HEK293 (cell line): Measurements from ENCODE around the gene ARHGAP22.
A peak's percentile ranks its signal among the peaks of the same experiment; 100 is the strongest.

Source experiments
- CTCF ChIA-PET: fragments of 350-600 bp; formaldehyde crosslinking; extraction: SDS; loops from one replicate; lab custom pipeline; 2021; ENCODE audit warnings: antibody characterized with exemption; lab: Yijun Ruan, JAX
- POLR2A ChIA-PET: fragments of 300-600 bp; formaldehyde crosslinking; extraction: SDS; loops from one replicate; lab custom pipeline; 2020; ENCODE audit warnings: antibody characterized with exemption, inconsistent platforms; lab: Yijun Ruan, JAX
- H3K27ac ChIP-seq: fragments of 200-500 bp; sonication (Bioruptor generic); 2 replicates; pipeline ENCODE4 v1.5.1; 2014; ENCODE audit warnings: low read depth, low read length, control low read depth, inconsistent platforms; ENCODE audit errors: extremely low read depth
- H3K36me3 ChIP-seq, 2 experiments: fragments of 200-500 bp in 1 of 2; sonication (Bioruptor generic) in 1 of 2; 1 replicate in 1 of 2; 2 replicates in 1 of 2; pipeline ENCODE4 v1.5.1; 2014 to 2017; ENCODE audit warnings: inconsistent platforms in 2 of 2, low read length in 2 of 2; ENCODE audit not compliant: control insufficient read depth in 2 of 2, insufficient read depth in 1 of 2
- H3K4me1 ChIP-seq: fragments of 200-500 bp; sonication (Bioruptor generic); 2 replicates; pipeline ENCODE4 v1.5.1; 2014; ENCODE audit warnings: mild to moderate bottlenecking, low read length, inconsistent platforms; ENCODE audit not compliant: control insufficient read depth, insufficient read depth
- H3K4me3 ChIP-seq: 2 replicates; pipeline ENCODE4 v1.5.1; 2011; ENCODE audit warnings: low read depth, mild to moderate bottlenecking, control low read depth, low read length, moderate library complexity
- H3K9me3 ChIP-seq: fragments of 200-500 bp; sonication (Bioruptor generic); 2 replicates; pipeline ENCODE4 v1.5.1; 2014; ENCODE audit warnings: low read depth, low read length, inconsistent platforms; ENCODE audit not compliant: control insufficient read depth, insufficient read depth
- CTCF ChIP-seq: fragments of 450-650 bp; formaldehyde crosslinking; IDR thresholded peaks from 2 replicates; pipeline ENCODE4 v1.5.1; 2016; ENCODE audit warnings: missing biosample characterization, missing genetic modification characterization
- RBAK ChIP-seq: fragments of 450-650 bp; formaldehyde crosslinking; IDR thresholded peaks from 2 replicates; pipeline ENCODE4 v1.5.1; 2016; ENCODE audit warnings: missing biosample characterization, missing genetic modification characterization
- SCRT1 ChIP-seq: fragments of 450-650 bp; formaldehyde crosslinking; IDR thresholded peaks from 2 replicates; pipeline ENCODE4 v1.5.1; 2016; ENCODE audit warnings: missing biosample characterization, missing genetic modification characterization, borderline replicate concordance
- SCRT2 ChIP-seq: fragments of 450-650 bp; formaldehyde crosslinking; IDR thresholded peaks from 2 replicates; pipeline ENCODE4 v1.5.1; 2016; ENCODE audit warnings: missing biosample characterization, missing genetic modification characterization
- ZBTB21 ChIP-seq: fragments of 450-650 bp; formaldehyde crosslinking; IDR thresholded peaks from 2 replicates; pipeline ENCODE4 v1.5.1; 2017; ENCODE audit warnings: missing biosample characterization, missing genetic modification characterization
- ZBTB49 ChIP-seq: fragments of 450-650 bp; formaldehyde crosslinking; IDR thresholded peaks from 2 replicates; pipeline ENCODE4 v1.5.1; 2016; ENCODE audit warnings: missing biosample characterization, missing genetic modification characterization, low read depth
- ZNF169 ChIP-seq: fragments of 450-650 bp; formaldehyde crosslinking; IDR thresholded peaks from 2 replicates; pipeline ENCODE4 v1.5.1; 2016; ENCODE audit warnings: missing biosample characterization, missing genetic modification characterization
- ZNF324 ChIP-seq: fragments of 450-650 bp; formaldehyde crosslinking; IDR thresholded peaks from 2 replicates; pipeline ENCODE4 v1.5.1; 2016; ENCODE audit warnings: missing biosample characterization, missing genetic modification characterization
- ZNF341 ChIP-seq: fragments of 450-650 bp; formaldehyde crosslinking; IDR thresholded peaks from 2 replicates; pipeline ENCODE4; 2016; ENCODE audit warnings: low read depth, missing biosample characterization, missing genetic modification characterization
- ZNF398 ChIP-seq: fragments of 450-650 bp; formaldehyde crosslinking; IDR thresholded peaks from 2 replicates; pipeline ENCODE4 v1.5.1; 2017; ENCODE audit warnings: missing biosample characterization, missing genetic modification characterization
- ZNF513 ChIP-seq: fragments of 450-650 bp; IDR thresholded peaks from 2 replicates; pipeline ENCODE4 v1.5.1; 2018; ENCODE audit warnings: missing biosample characterization, missing genetic modification characterization
- ZNF580 ChIP-seq: fragments of 450-650 bp; formaldehyde crosslinking; IDR thresholded peaks from 2 replicates; pipeline ENCODE4 v1.5.1; 2016; ENCODE audit warnings: missing biosample characterization, missing genetic modification characterization
- ZNF600 ChIP-seq: fragments of 450-650 bp; formaldehyde crosslinking; IDR thresholded peaks from 2 replicates; pipeline ENCODE4 v1.5.1; 2016; ENCODE audit warnings: missing biosample characterization, missing genetic modification characterization
- ZNF654 ChIP-seq: fragments of 450-650 bp; formaldehyde crosslinking; IDR thresholded peaks from 2 replicates; pipeline ENCODE4 v1.5.1; 2016; ENCODE audit warnings: low read depth, missing biosample characterization, missing genetic modification characterization
- ZNF747 ChIP-seq: fragments of 450-650 bp; formaldehyde crosslinking; IDR thresholded peaks from 2 replicates; pipeline ENCODE4 v1.5.1; 2016; ENCODE audit warnings: missing biosample characterization, missing genetic modification characterization
- ZNF76 ChIP-seq: fragments of 450-650 bp; formaldehyde crosslinking; IDR thresholded peaks from 2 replicates; pipeline ENCODE4; 2016; ENCODE audit warnings: low read depth, missing biosample characterization, missing genetic modification characterization, borderline replicate concordance
- ZSCAN5A ChIP-seq: fragments of 450-650 bp; formaldehyde crosslinking; IDR thresholded peaks from 2 replicates; pipeline ENCODE4 v1.5.1; 2016; ENCODE audit warnings: missing biosample characterization, missing genetic modification characterization

ARHGAP22 gene

GRCh38 chr10:48608279-48608681 lies 3.4 kb upstream of the ARHGAP22 start:
- POLR2A ChIA-PET: interaction anchor here (1.8 kb wide), 1 partner anchor 47 kb away, joined by 9 read pairs; no protein-coding TSS in a partner anchor
- CTCF ChIA-PET: interaction anchor here (0.7 to 5.0 kb wide), 19 partner anchors 9 to 282 kb away, joined by 3 to 42 read pairs (median 6); no protein-coding TSS in a partner anchor

GRCh38 chr10:48607356-48608278 lies 2.7 kb upstream of the ARHGAP22 start:
- Histone ChIP-seq H3K27ac (no peak overlapping the region), H3K4me3 (no peak overlapping the region), H3K4me1 (no peaks in the 10 kb centered on the region), H3K36me3 (no peaks in the 10 kb centered on the region), H3K9me3 (no peaks in the 10 kb centered on the region)
- ChIA-PET CTCF (interaction anchor here (0.6 to 5.0 kb wide), 22 partner anchors 10 to 297 kb away, joined by 3 to 42 read pairs (median 6); no protein-coding TSS in a partner anchor), POLR2A (interaction anchor here (1.8 kb wide), 1 partner anchor 48 kb away, joined by 9 read pairs; no protein-coding TSS in a partner anchor)
- TF ChIP-seq CTCF (tag by site-specific recombination) (no peak), RBAK (tag by site-specific recombination) (no peak), ZBTB49 (tag by site-specific recombination) (no peak), ZNF76 (no peak), ZNF398 (tag by site-specific recombination) (no peak), ZNF513 (no peak), ZNF747 (tag by site-specific recombination) (no peak)

More at GRCh38 chr10:48608279-48608681, 3.4 kb upstream of the ARHGAP22 start:
- no peak overlapping the region for H3K4me3 ChIP-seq
- no peaks in the 10 kb centered on the region for H3K36me3 ChIP-seq
- no peak for TF ChIP-seq ZNF580 (tag by site-specific recombination)
- no peak for TF ChIP-seq ZSCAN5A
- peak; percentile 98 for TF ChIP-seq SCRT2 (tag by site-specific recombination)
- peak; percentile 98; the same call in 1 of the 2 replicates for TF ChIP-seq SCRT1
- TF ChIP-seq ZNF341 (tag by site-specific recombination): no peak
- peak; percentile 89 for TF ChIP-seq ZNF600 (tag by site-specific recombination)
- no peak for TF ChIP-seq ZNF324 (tag by site-specific recombination)
- peak; percentile 40; the same call in 1 of the 2 replicates for TF ChIP-seq CTCF (tag by site-specific recombination)
- no peak for TF ChIP-seq ZNF169 (tag by site-specific recombination)
- no peak for TF ChIP-seq ZBTB21 (tag by site-specific recombination)
- TF ChIP-seq ZNF654: peak; percentile 41
- no peaks in the 10 kb centered on the region for H3K4me1 ChIP-seq
- H3K9me3 ChIP-seq: no peaks in the 10 kb centered on the region
- H3K27ac ChIP-seq: no peak overlapping the region
